SK-N-SH (cell line): ENCODE measurements around the gene ESYT3. TPM values are rescaled to one million over a fixed set of nuclear protein-coding genes. Genes with fewer than 3 reads are reported as not detected.

Source experiments
- CTCF ChIA-PET: fragments of 300-600, 350-600 bp; formaldehyde crosslinking; extraction: SDS; loops from one replicate; lab custom pipeline; 2021; lab: Yijun Ruan, JAX
- POLR2A ChIA-PET: fragments of 350-600 bp; sonication (Branson Sonifier 250); formaldehyde crosslinking; extraction: SDS; loops from one replicate; lab custom pipeline; 2020; ENCODE audit warnings: antibody characterized with exemption, inconsistent platforms; lab: Yijun Ruan, JAX
- DNase-seq: peaks from one replicate; pipeline ENCODE4 v3.0.0; 2012
- H2AFZ ChIP-seq: fragments of 200-600 bp; sonication (generic); 2 replicates; pipeline ENCODE4 v1.8.1; 2016; ENCODE audit warnings: antibody characterized with exemption, mild to moderate bottlenecking, low read depth
- H3F3A ChIP-seq: fragments of 200-600 bp; sonication (generic); replicated peaks from 2 replicates; pipeline ENCODE3; 2016; ENCODE audit warnings: antibody characterized with exemption, mild to moderate bottlenecking; ENCODE audit not compliant: insufficient read depth
- H3K27ac ChIP-seq, 2 experiments: fragments of 200-500 bp in 1 of 2; fragments of 200-600 bp in 1 of 2; sonication (Bioruptor generic) in 1 of 2; sonication (generic), shearing (Covaris generic) in 1 of 2; 2 replicates each; pipeline versions ENCODE4 v1.5.1 to v1.6.1; 2014 to 2016; ENCODE audit warnings: low read depth in 2 of 2, inconsistent platforms in 1 of 2, low read length in 1 of 2, mild to moderate bottlenecking in 1 of 2, mixed read lengths in 1 of 2
- H3K27me3 ChIP-seq: fragments of 200-600 bp; sonication (generic), shearing (Covaris generic); 2 replicates; pipeline ENCODE4 v1.6.1; 2016; ENCODE audit warnings: mixed run types; ENCODE audit not compliant: insufficient read depth
- H3K36me3 ChIP-seq, 2 experiments: fragments of 200-500 bp in 1 of 2; fragments of 200-600 bp in 1 of 2; sonication (Bioruptor generic) in 1 of 2; sonication (generic) in 1 of 2; replicated peaks in 1 of 2; 2 replicates each; pipeline versions ENCODE3 to v1.5.1; 2014 to 2016; ENCODE audit warnings: low read length in 1 of 2, mild to moderate bottlenecking in 1 of 2; ENCODE audit not compliant: insufficient read depth in 2 of 2, control insufficient read depth in 1 of 2
- H3K4me1 ChIP-seq, 2 experiments: fragments of 200-500 bp in 1 of 2; fragments of 200-600 bp in 1 of 2; sonication (Bioruptor generic) in 1 of 2; sonication (generic), shearing (Covaris generic) in 1 of 2; 2 replicates each; pipeline versions ENCODE4 v1.5.1 to v1.6.1; 2014 to 2016; ENCODE audit warnings: low read depth in 1 of 2, low read length in 1 of 2, mixed run types in 1 of 2; ENCODE audit not compliant: insufficient read depth in 2 of 2, control insufficient read depth in 1 of 2
- H3K4me2 ChIP-seq: fragments of 200-600 bp; sonication (generic), shearing (Covaris generic); 2 replicates; pipeline ENCODE4 v1.6.1; 2017; ENCODE audit warnings: mixed run types
- H3K4me3 ChIP-seq, 2 experiments: fragments of 200-500 bp in 1 of 2; fragments of 200-600 bp in 1 of 2; sonication (Bioruptor generic) in 1 of 2; sonication (generic), shearing (Covaris generic) in 1 of 2; 2 replicates each; pipeline versions ENCODE4 v1.5.1 to v1.8.1; 2014 to 2016; ENCODE audit warnings: low read depth in 2 of 2, inconsistent platforms in 1 of 2, low read length in 1 of 2, mild to moderate bottlenecking in 1 of 2, mixed read lengths in 1 of 2, moderate library complexity in 1 of 2
- H3K79me2 ChIP-seq: fragments of 200-600 bp; sonication (generic); 2 replicates; pipeline ENCODE4 v1.8.1; 2017; ENCODE audit warnings: mild to moderate bottlenecking; ENCODE audit not compliant: insufficient read depth
- H3K9ac ChIP-seq: fragments of 200-600 bp; sonication (generic); 2 replicates; pipeline ENCODE4 v1.6.1; 2017; ENCODE audit warnings: mixed run types
- H3K9me2 ChIP-seq: fragments of 200-600 bp; sonication (generic); 2 replicates; pipeline ENCODE4 v1.6.1; 2017; ENCODE audit warnings: mixed run types
- H3K9me3 ChIP-seq: fragments of 200-600 bp; sonication (generic); 2 replicates; pipeline ENCODE4 v1.6.1; 2017; ENCODE audit warnings: mixed run types, mild to moderate bottlenecking, moderate library complexity
- H4K20me1 ChIP-seq: fragments of 200-600 bp; sonication (generic); 2 replicates; pipeline ENCODE4 v1.6.1; 2017; ENCODE audit warnings: mild to moderate bottlenecking, mixed run types; ENCODE audit not compliant: insufficient read depth
- CHD2 ChIP-seq: fragments of 150-350 bp; IDR thresholded peaks from 2 replicates; pipeline ENCODE4 v1.6.1; 2018; ENCODE audit warnings: low read length; ENCODE audit not compliant: partially characterized antibody
- ELF1 ChIP-seq: IDR thresholded peaks from 2 replicates; pipeline ENCODE4 v1.4.0; 2012
- EP300 ChIP-seq, 2 experiments: IDR thresholded peaks; 2 replicates each; pipeline versions ENCODE4 v1.4.0 to v1.6.1; 2012; ENCODE audit warnings: borderline replicate concordance in 1 of 2, low read depth in 1 of 2, low read length in 1 of 2
- EZH2phosphoT487 ChIP-seq: fragments of 200-600 bp; sonication (generic); IDR thresholded peaks from 2 replicates; pipeline ENCODE4 v1.6.1; 2017; ENCODE audit warnings: low read depth, mixed run types, mild to moderate bottlenecking, antibody characterized with exemption, moderate library complexity, borderline replicate concordance
- FOSL2 ChIP-seq: IDR thresholded peaks from 2 replicates; pipeline ENCODE4 v1.4.0; 2012; ENCODE audit warnings: low read depth, mild to moderate bottlenecking, moderate library complexity, borderline replicate concordance
- FOXM1 ChIP-seq: IDR thresholded peaks from 2 replicates; pipeline ENCODE4 v1.4.0; 2012; ENCODE audit warnings: low read depth, mild to moderate bottlenecking
- GABPA ChIP-seq: IDR thresholded peaks from 2 replicates; pipeline ENCODE4 v1.4.0; 2012; ENCODE audit warnings: low read depth, mild to moderate bottlenecking
- MEF2A ChIP-seq: IDR thresholded peaks from 2 replicates; pipeline ENCODE4 v1.4.0; 2012; ENCODE audit warnings: low read depth, borderline replicate concordance
- NRF1 ChIP-seq: IDR thresholded peaks from 2 replicates; pipeline ENCODE4 v1.6.1; 2012; ENCODE audit warnings: low read depth, mild to moderate bottlenecking, low read length
- POLR2AphosphoS5 ChIP-seq: IDR thresholded peaks from 2 replicates; pipeline ENCODE4 v1.6.1; 2012; ENCODE audit warnings: low read depth, low read length
- RAD21 ChIP-seq: IDR thresholded peaks from 2 replicates; pipeline ENCODE4 v1.6.1; 2012; ENCODE audit warnings: mild to moderate bottlenecking, low read length
- RCOR1 ChIP-seq: fragments of 150-350 bp; IDR thresholded peaks from 2 replicates; pipeline ENCODE4 v1.6.1; 2017; ENCODE audit warnings: antibody characterized with exemption, low read length
- RFX5 ChIP-seq: IDR thresholded peaks from 2 replicates; pipeline ENCODE4 v1.6.1; 2012; ENCODE audit warnings: mild to moderate bottlenecking, improper control_type of control experiment, low read length
- RXRA ChIP-seq: IDR thresholded peaks from 2 replicates; pipeline ENCODE4 v1.4.0; 2012; ENCODE audit warnings: low read depth, mild to moderate bottlenecking, borderline replicate concordance
- TCF12 ChIP-seq: IDR thresholded peaks from 2 replicates; pipeline ENCODE4 v1.4.0; 2012
- TEAD4 ChIP-seq: IDR thresholded peaks from 2 replicates; pipeline ENCODE4 v1.4.0; 2012; ENCODE audit warnings: mild to moderate bottlenecking, borderline replicate concordance; ENCODE audit not compliant: insufficient read depth
- YY1 ChIP-seq: IDR thresholded peaks from 2 replicates; pipeline ENCODE4 v1.4.0; 2012; ENCODE audit warnings: low read depth, mild to moderate bottlenecking
- WGBS: methylation state at CpG from one replicate; pipeline ENCODE4 v1.1.6; 2017; ENCODE audit warnings: low lambda C conversion rate; 5-methylcytosine and 5-hydroxymethylcytosine counted together
- polyA plus RNA-seq, 3 experiments: library from polyadenylated mRNA; depleted of rRNA; stranded (reverse); fragments of >200 nt; gene quantifications; 2 replicates each; pipeline ENCODE4 v1.2.3, GENCODE V29; 2012
- TF ChIP-seq, protein P1 (sequence below): fragments of 200-600 bp; sonication (generic); IDR thresholded peaks from 2 replicates; pipeline ENCODE4 v1.6.1; 2017; ENCODE audit warnings: antibody characterized with exemption, mild to moderate bottlenecking, moderate library complexity
- TF ChIP-seq, protein P2 (sequence below): fragments of 150-350 bp; IDR thresholded peaks from 2 replicates; pipeline ENCODE4 v1.6.1; 2016; ENCODE audit warnings: mild to moderate bottlenecking, low read depth, low read length
- TF ChIP-seq, protein P3 (sequence below): IDR thresholded peaks from 2 replicates; pipeline ENCODE4 v1.4.0; 2012; ENCODE audit warnings: low read depth, borderline replicate concordance
- TF ChIP-seq, protein P4 (sequence below): IDR thresholded peaks from 2 replicates; pipeline ENCODE4 v1.4.0; 2012; ENCODE audit warnings: low read depth
- TF ChIP-seq, protein P5 (sequence below): IDR thresholded peaks from 2 replicates; pipeline ENCODE4; 2012

Gene ESYT3
- polyA plus RNA-seq, 1 of the 3 experiments (the other 2 are of a cell fraction): 0.33 TPM

DNA sequence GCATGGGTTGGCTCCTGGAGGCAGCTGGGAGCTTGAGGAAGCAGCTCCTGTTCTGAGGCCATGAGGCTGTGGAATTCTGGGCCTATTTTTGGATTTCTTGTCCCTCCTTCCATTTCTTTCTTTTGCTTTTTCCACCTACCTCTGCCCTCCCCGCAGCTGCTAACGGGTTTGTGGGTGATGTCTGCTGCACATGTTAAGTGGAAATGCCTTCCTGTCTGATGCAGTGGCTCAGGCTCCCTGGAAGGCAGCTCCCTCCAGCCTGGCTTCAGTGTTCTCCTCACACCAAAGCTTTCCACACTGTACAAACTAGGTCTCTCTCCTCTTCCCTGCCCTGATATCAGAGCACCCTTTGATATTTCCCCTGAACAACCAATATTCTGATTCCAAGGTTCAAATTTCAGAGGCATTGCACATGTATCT lies 33.8 kb upstream of the ESYT3 start (continued):
- no peak for TF ChIP-seq GABPA
- no peak for TF ChIP-seq RCOR1

DNA sequence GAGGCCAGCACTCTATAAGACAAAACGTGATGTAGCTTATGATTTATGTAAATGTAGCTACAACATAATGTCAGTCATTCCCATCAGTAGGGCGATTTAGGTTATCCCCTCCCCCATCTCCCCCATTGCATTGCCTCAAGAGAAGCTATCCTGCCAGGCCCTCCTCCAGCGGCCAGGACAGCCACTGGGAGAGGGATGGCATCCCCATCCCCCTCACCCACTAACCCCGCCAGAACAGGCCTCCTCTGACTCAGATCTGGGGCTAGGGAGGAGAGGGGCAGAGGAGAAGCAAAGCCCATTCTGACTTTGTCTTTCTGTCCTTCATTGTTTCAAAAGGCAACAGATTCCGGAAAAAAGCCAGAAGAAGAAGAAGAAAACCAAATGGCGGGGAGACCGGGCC lies 32.6 kb upstream of the ESYT3 start:
- ChIA-PET CTCF (interaction anchor here (11.5 kb wide), 1 partner anchor 16 kb away, joined by 69 read pairs; no protein-coding TSS in a partner anchor), POLR2A (no interaction called here)
- TF ChIP-seq FOXM1: no peak
- no peak for TF ChIP-seq POLR2AphosphoS5
- no peak for TF ChIP-seq TCF12
- no peaks in the 10 kb centered on the region for H3K79me2 ChIP-seq
- WGBS: 88% methylated on average over 7 of the region's 7 CpGs
- H3K4me2 ChIP-seq: no peak overlapping the region
- no peaks in the 10 kb centered on the region for H3F3A ChIP-seq
- peaks cover 0 to 21% of the 10 kb centered on the region in 2 experiments for H3K36me3 ChIP-seq
- no peaks in the 10 kb centered on the region for H4K20me1 ChIP-seq
- H3K9me2 ChIP-seq: no peaks in the 10 kb centered on the region
- DNase-seq: no peak
- H3K9ac ChIP-seq: no peak overlapping the region
- H3K27ac ChIP-seq: no peak overlapping the region
- H3K9me3 ChIP-seq: no peaks in the 10 kb centered on the region
- no peaks in the 10 kb centered on the region for H3K4me1 ChIP-seq
- no peaks in the 10 kb centered on the region for H3K27me3 ChIP-seq
- no peak overlapping the region for H3K4me3 ChIP-seq
- H2AFZ ChIP-seq: no peak overlapping the region

DNA sequence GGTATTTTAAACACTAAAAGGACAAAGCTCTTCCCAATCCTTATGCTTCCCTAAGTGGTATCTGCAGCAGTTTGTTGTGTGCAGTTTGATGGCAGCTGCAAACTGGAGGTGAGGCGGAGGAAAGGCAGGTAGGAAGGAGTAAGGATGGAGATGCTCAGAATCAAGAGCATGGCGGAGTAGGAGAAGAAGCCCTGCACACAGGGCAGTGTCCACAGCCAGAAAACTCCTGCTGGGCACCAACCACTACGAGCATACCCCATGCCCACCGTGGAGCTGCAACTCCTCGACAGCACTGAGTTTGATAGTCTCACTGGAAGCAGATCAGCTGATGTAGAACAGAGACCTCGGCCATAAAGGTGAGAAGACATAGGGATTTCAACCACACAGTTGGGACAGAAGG lies 30.3 kb upstream of the ESYT3 start:
- no peak for DNase-seq
- H3K4me1 ChIP-seq: no peaks in the 10 kb centered on the region

More for the DNA sequence above, 30.3 kb upstream of the ESYT3 start:
- Histone ChIP-seq H3K9me2 (no peaks in the 10 kb centered on the region), H3F3A (no peaks in the 10 kb centered on the region), H3K36me3 (peaks cover 0 to 21% of the 10 kb centered on the region in 2 experiments), H3K9me3 (no peaks in the 10 kb centered on the region), H3K27ac (no peak overlapping the region), H2AFZ (no peak overlapping the region), H3K4me3 (no peak overlapping the region), H4K20me1 (no peaks in the 10 kb centered on the region), H3K4me2 (no peak overlapping the region)
- CTCF ChIA-PET: interaction anchor here (11.5 kb wide), 1 partner anchor 14 kb away, joined by 69 read pairs; no protein-coding TSS in a partner anchor
- 85% methylated on average over 6 of the region's 6 CpGs for WGBS
- no peak for TF ChIP-seq TEAD4
- TF ChIP-seq TCF12: no peak
- TF ChIP-seq MEF2A: no peak
- no peak for TF ChIP-seq RAD21
- no peak for TF ChIP-seq FOSL2
- no peak for TF ChIP-seq RFX5
- no peak for TF ChIP-seq EP300 (IDR thresholded peaks at IDR 0.05; ENCODE audit: borderline replicate concordance in 1 of 2, low read depth in 1 of 2, low read length in 1 of 2)
- no peak for TF ChIP-seq EZH2phosphoT487
- TF ChIP-seq POLR2AphosphoS5: no peak
- no peak for TF ChIP-seq ELF1
- no peak for TF ChIP-seq RXRA
- no peak for TF ChIP-seq CHD2
- no peak for TF ChIP-seq NRF1
- no peak for TF ChIP-seq RCOR1
- no peak for TF ChIP-seq YY1
- TF ChIP-seq, protein P1, sequence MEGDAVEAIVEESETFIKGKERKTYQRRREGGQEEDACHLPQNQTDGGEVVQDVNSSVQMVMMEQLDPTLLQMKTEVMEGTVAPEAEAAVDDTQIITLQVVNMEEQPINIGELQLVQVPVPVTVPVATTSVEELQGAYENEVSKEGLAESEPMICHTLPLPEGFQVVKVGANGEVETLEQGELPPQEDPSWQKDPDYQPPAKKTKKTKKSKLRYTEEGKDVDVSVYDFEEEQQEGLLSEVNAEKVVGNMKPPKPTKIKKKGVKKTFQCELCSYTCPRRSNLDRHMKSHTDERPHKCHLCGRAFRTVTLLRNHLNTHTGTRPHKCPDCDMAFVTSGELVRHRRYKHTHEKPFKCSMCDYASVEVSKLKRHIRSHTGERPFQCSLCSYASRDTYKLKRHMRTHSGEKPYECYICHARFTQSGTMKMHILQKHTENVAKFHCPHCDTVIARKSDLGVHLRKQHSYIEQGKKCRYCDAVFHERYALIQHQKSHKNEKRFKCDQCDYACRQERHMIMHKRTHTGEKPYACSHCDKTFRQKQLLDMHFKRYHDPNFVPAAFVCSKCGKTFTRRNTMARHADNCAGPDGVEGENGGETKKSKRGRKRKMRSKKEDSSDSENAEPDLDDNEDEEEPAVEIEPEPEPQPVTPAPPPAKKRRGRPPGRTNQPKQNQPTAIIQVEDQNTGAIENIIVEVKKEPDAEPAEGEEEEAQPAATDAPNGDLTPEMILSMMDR: no peak
- TF ChIP-seq, protein P2, sequence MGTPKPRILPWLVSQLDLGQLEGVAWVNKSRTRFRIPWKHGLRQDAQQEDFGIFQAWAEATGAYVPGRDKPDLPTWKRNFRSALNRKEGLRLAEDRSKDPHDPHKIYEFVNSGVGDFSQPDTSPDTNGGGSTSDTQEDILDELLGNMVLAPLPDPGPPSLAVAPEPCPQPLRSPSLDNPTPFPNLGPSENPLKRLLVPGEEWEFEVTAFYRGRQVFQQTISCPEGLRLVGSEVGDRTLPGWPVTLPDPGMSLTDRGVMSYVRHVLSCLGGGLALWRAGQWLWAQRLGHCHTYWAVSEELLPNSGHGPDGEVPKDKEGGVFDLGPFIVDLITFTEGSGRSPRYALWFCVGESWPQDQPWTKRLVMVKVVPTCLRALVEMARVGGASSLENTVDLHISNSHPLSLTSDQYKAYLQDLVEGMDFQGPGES: no peak
- TF ChIP-seq, protein P3, sequence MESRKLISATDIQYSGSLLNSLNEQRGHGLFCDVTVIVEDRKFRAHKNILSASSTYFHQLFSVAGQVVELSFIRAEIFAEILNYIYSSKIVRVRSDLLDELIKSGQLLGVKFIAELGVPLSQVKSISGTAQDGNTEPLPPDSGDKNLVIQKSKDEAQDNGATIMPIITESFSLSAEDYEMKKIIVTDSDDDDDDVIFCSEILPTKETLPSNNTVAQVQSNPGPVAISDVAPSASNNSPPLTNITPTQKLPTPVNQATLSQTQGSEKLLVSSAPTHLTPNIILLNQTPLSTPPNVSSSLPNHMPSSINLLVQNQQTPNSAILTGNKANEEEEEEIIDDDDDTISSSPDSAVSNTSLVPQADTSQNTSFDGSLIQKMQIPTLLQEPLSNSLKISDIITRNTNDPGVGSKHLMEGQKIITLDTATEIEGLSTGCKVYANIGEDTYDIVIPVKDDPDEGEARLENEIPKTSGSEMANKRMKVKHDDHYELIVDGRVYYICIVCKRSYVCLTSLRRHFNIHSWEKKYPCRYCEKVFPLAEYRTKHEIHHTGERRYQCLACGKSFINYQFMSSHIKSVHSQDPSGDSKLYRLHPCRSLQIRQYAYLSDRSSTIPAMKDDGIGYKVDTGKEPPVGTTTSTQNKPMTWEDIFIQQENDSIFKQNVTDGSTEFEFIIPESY: no peak
- TF ChIP-seq, protein P4, sequence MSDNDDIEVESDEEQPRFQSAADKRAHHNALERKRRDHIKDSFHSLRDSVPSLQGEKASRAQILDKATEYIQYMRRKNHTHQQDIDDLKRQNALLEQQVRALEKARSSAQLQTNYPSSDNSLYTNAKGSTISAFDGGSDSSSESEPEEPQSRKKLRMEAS: no peak
- TF ChIP-seq, protein P5, sequence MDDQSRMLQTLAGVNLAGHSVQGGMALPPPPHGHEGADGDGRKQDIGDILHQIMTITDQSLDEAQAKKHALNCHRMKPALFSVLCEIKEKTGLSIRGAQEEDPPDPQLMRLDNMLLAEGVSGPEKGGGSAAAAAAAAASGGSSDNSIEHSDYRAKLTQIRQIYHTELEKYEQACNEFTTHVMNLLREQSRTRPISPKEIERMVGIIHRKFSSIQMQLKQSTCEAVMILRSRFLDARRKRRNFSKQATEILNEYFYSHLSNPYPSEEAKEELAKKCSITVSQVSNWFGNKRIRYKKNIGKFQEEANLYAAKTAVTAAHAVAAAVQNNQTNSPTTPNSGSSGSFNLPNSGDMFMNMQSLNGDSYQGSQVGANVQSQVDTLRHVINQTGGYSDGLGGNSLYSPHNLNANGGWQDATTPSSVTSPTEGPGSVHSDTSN: no peak
- TF ChIP-seq, all 33 proteins: peak for 0
- POLR2A ChIA-PET: no interaction called here
- H3K9ac ChIP-seq: no peak overlapping the region
- no peaks in the 10 kb centered on the region for H3K79me2 ChIP-seq
- no peaks in the 10 kb centered on the region for H3K27me3 ChIP-seq
